H54 (cell line): Measurements from ENCODE around the gene RESP18.

Experiments used
- DNase-seq: peaks from one replicate; pipeline ENCODE4 v3.0.0; 2011; ENCODE audit warnings: low spot score, mixed read lengths; ENCODE audit not compliant: insufficient read length
- FAIRE-seq: peaks from 3 replicates; lab custom pipeline; 2011; peaks lifted over from hg19 to GRCh38; lab: Jason Lieb, UNC
- POLR2A ChIP-seq: IDR thresholded peaks from 2 replicates; pipeline ENCODE4 v1.6.1; 2011; ENCODE audit warnings: low read depth, mild to moderate bottlenecking, low read length

Gene RESP18

DNA sequence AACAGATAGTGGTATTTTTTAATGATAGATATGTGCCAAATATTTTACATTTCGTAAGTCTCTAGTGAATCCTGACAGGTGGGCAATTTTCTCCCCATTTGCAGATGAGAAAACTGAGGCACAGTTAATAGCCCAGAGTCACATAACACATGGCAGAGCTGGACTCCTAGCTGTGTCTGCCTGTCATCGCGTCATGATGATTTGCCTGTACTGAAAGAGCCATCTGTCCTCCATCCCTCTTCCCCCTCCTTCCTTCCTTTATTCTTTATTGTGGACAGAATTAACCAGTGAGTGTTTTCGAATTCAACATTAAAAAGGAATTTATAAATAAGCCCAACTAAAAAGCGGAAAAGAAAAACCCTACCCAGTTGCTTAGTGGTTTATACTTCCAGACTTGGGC, 50.2 kb downstream of the RESP18 start:
- no peak for TF ChIP-seq POLR2A
- FAIRE-seq = no peak

DNA sequence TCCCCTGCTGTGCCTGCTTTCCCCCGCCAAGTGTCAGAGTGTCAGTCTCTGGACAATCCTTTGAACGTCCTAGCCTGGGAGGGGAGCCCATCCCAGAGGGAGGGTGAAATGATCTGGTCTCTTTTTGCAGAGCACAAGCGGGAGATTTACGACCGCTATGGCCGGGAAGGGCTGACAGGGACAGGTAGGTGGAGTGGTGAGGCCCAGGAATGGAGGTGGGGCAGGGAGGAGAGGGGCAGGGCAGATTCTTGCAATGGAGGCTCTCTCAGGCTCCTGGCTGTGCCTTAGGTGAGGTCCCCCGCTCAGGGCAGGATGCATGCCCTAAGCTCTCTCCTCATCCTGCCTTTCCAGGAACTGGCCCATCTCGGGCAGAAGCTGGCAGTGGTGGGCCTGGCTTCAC, 51.0 kb downstream of the RESP18 start:
- FAIRE-seq = no peak
- TF ChIP-seq POLR2A = no peak
- no peak for DNase-seq

More for the DNA sequence above, 50.2 kb downstream of the RESP18 start:
- DNase-seq = no peak

DNA sequence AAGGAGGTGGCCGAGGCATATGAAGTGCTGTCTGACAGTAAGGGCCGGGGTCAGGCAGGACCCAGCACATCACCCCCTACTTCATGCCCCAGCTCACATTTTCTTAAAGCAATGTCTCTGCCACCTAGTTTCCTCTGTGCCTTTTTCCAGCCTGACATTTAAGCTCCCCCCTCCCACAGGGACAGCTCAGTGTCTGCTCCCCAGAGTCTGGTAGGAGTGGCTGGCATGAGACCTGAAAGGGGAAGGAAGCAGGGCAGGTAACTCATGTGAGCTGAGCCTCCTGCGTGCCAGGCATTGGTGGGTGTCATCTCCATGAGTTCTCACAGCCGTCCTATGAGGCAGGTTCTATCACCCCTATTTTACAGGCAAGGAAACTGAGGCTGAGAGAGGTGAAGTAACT, 51.9 kb downstream of the RESP18 start:
- no peak for TF ChIP-seq POLR2A
- DNase-seq = no peak
- no peak for FAIRE-seq

DNA sequence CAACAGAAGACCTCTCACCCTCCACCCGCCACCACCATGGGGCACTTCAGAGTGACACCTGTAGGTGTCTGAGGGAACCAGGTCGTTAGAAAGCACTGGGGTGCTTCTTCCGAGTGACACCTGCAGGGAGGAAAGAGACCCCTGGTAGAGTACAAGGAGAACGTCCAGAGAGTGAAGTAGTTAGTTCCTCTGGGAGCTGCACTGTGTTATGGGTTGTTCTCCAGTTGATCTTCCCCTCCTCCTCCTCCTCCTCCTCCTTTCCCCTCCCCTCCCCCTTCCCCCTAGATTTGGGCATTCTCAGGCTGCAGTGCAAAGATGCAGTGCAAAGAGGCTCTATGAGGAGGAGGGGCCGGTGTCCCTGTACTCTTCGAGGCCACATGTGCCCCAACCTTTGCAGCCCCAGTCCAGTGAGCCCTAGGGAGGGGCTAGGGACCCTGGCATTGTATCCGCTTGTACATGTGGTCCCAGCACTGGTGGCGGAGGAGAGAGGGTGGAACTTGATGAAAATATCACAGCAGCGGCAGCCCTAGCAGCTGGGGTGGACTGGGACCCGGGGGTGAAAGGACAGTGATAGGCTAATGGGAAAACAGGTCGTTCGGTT, 52.5 kb downstream of the RESP18 start:
- no peak for FAIRE-seq
- no peak for DNase-seq
- TF ChIP-seq POLR2A = 0 out of 2 replicates have a peak, but pooled peaks have one; percentile 3

DNA sequence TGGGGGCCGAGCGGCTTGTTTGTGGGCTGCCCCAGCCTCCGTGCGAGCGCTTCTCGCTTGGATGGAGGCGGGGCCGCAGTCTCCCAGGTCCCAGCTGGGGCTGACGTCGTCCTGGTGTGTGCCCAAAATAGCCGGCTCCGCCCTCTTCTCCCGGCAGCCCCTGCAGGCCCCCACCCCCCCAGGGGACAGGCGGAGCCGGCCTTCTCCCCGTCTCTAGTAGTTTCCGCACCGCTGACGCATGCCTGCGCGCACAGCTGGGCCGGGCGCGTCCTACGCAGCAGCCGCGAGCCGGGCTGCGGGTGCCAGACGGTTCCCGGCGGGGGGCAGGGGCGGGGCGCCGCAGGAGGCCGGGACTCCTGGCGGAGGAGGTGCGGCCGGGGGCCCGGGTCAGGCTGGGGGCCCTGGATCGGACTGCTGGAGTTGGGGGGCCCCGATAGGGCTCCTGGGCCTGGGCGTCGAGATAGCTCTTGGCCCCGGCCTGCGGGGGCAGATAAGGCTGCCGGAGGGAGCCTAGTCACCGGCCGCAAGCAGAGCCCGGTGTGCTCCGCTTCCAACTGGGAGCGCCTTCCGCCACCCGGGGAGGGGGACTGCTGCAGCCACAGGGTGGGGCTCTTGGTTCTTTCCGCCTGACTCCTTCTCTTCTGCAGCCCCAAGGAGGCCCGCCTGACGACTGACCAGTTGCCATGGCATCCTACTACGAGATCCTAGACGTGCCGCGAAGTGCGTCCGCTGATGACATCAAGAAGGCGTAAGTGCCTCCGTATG, 53.2 kb downstream of the RESP18 start, which contains the start of gene DNAJB2:
Gene DNAJB2 (plus strand): TSS at position 216 of the 765 bp plus-strand sequence. CDS start 468 bp downstream, at position 684.
- peak; percentile 78 for TF ChIP-seq POLR2A
- FAIRE-seq (no peak), DNase-seq (peak; percentile 95)

DNA sequence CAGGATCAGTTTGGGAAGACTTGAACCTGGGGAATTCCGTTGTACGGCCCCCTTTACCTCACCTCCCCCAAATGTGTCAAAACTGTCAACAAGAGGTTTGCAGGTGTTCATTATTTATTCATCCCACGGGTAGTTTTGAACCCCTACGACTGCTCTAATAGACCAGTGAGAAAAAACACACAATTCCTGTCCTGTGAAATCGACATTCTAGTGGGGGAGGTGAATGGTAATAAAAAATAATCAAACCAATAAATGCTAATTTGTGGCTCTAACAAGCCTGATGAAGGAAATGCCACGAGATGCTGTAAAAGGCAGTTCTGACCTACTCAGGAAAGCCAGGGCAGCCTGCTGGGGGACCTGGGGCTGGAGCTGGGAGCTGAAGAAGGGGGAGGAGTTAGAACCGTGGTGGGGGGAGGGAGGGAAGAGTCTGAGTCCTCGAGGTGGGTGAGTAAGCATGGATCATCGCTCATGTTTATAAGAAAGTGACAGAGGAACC, 53.8 kb downstream of the RESP18 start:
- DNase-seq = no peak
- no peak for TF ChIP-seq POLR2A
- peak; percentile 62 for FAIRE-seq

DNA sequence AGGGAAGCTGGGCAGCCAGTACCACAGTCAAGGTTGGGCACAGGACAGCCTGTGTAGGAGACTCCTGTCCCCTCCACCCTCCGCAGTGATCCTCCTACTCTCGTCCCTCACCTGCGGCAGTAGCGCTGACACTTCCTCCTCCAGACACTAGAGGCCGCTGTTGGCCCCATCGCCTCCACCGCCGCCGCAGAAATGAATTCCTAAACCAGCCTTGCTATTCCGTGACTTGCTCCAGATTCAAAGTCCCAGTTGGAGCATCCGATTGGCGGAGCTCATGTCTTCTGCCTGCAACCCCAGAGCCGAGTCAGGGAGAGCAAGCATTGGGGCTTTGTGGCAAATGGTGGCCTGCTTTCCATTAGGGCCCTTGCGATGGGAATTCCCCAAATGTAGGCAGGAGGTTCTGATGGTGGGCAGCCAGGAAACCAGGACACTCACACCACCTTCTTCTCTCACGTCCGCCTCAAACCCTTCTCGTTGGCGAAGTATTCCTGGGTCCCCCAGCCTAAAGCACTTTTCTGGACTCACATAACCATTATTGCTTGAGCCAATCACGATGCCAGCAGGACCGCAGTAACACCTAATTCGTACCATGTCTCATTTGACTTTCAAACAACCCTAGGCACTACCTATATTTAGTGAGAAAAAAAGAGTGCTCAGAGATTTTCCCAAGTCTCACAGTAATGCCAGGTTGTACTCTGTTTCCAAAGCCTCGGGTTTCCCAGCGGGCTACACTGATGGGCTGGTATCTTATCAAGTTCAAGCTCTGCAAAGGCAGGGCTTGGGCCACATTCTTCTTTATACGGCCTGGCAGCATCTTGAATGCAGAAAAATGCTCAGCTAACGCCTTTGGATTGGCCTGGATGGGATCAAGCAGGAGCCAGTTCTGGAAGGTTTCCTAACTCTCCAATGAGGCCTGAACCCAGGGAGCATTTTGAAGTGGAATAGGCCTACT, 54.6 kb downstream of the RESP18 start:
- no peak for DNase-seq
- no peak for FAIRE-seq
- TF ChIP-seq POLR2A = no peak
